Hepatocyte (in vitro differentiated cells): ENCODE data around the gene DISP2. TPM values are rescaled to one million over a fixed set of nuclear protein-coding genes. Genes with fewer than 3 reads are reported as not detected.

Source experiments
- DNase-seq: peaks from one replicate; pipeline ENCODE4 v3.0.0-alpha.2; 2016; ENCODE audit warnings: low spot score
- H2AFZ ChIP-seq: fragments of 200-600 bp; sonication (generic); 2 replicates; pipeline ENCODE4 v1.6.0; 2016; ENCODE audit warnings: antibody characterized with exemption, mild to moderate bottlenecking
- H3K27ac ChIP-seq: fragments of 200-600 bp; sonication (generic); 2 replicates; pipeline ENCODE4 v1.5.1; 2016; ENCODE audit warnings: mild to moderate bottlenecking
- H3K27me3 ChIP-seq: fragments of 200-600 bp; sonication (generic); 2 replicates; pipeline ENCODE4 v1.6.1; 2016
- H3K36me3 ChIP-seq: fragments of 200-600 bp; sonication (generic); replicated peaks from 2 replicates; pipeline ENCODE4 v1.5.1; 2016; ENCODE audit warnings: low read depth; ENCODE audit not compliant: insufficient read depth
- H3K4me1 ChIP-seq: fragments of 200-600 bp; sonication (generic); 2 replicates; pipeline ENCODE4 v1.5.1; 2016; ENCODE audit warnings: mild to moderate bottlenecking, moderate library complexity; ENCODE audit not compliant: insufficient read depth
- H3K4me2 ChIP-seq: fragments of 200-600 bp; sonication (generic); 2 replicates; pipeline ENCODE4 v1.6.0; 2016
- H3K4me3 ChIP-seq: fragments of 200-600 bp; sonication (generic); 2 replicates; pipeline ENCODE4 v1.5.1; 2016; ENCODE audit warnings: mild to moderate bottlenecking
- H3K79me2 ChIP-seq: fragments of 200-600 bp; sonication (generic); 2 replicates; pipeline ENCODE4 v1.6.0; 2017; ENCODE audit warnings: mild to moderate bottlenecking
- H3K9me2 ChIP-seq: fragments of 200-600 bp; sonication (generic); replicated peaks from 2 replicates; pipeline ENCODE4 v1.6.0; 2017; ENCODE audit warnings: mild to moderate bottlenecking; ENCODE audit not compliant: insufficient read depth
- H3K9me3 ChIP-seq: fragments of 200-600 bp; sonication (generic); 2 replicates; pipeline ENCODE4 v1.5.1; 2016; ENCODE audit warnings: low read depth, mild to moderate bottlenecking
- H4K20me1 ChIP-seq: fragments of 200-600 bp; sonication (generic); 2 replicates; pipeline ENCODE4 v1.6.0; 2016; ENCODE audit warnings: mild to moderate bottlenecking; ENCODE audit not compliant: insufficient read depth, poor library complexity, severe bottlenecking
- CTCF ChIP-seq: fragments of 200-600 bp; sonication (generic); IDR thresholded peaks from 2 replicates; pipeline ENCODE4 v1.5.1; 2016; ENCODE audit warnings: antibody characterized with exemption, mild to moderate bottlenecking; ENCODE audit not compliant: poor library complexity
- EZH2 ChIP-seq: fragments of 200-600 bp; sonication (generic); IDR thresholded peaks from 2 replicates; pipeline ENCODE4 v1.6.1; 2016; ENCODE audit warnings: antibody characterized with exemption, mild to moderate bottlenecking, borderline replicate concordance
- EZH2phosphoT487 ChIP-seq: fragments of 200-600 bp; sonication (generic); IDR thresholded peaks from one replicate; pipeline ENCODE4 v1.6.1; 2018; ENCODE audit warnings: antibody characterized with exemption, mild to moderate bottlenecking, low read depth, moderate library complexity; ENCODE audit not compliant: unreplicated experiment, severe bottlenecking
- WGBS: methylation state at CpG from one replicate; pipeline ENCODE4 v1.1.6; 2016; ENCODE audit warnings: low lambda C conversion rate; ENCODE audit errors: missing lambda C conversion rate; 5-methylcytosine and 5-hydroxymethylcytosine counted together
- polyA plus RNA-seq: library from polyadenylated mRNA; unstranded; fragments of >200 nt; fragmentation: Nextera tagmentation; extraction: Ambion mirVana; gene quantifications from 2 replicates; pipeline ENCODE4 v1.2.1, GENCODE V29; 2016
- total RNA-seq: library from RNA; depleted of rRNA; stranded (reverse); fragments of >200 nt; gene quantifications from 2 replicates; pipeline ENCODE4 v1.2.3, GENCODE V29; 2014

The DISP2 gene
- total and polyA plus RNA-seq, 2 experiments from 2014 or later = 0.93 to 1.0 TPM

GRCh38 chr15:40379853-40380252, 21.8 kb downstream of the DISP2 start:
- Histone ChIP-seq H3K4me2 (no peak overlapping the region), H4K20me1 (no peaks in the 10 kb centered on the region), H2AFZ (no peak overlapping the region), H3K27ac (no peak overlapping the region), H3K27me3 (no peaks in the 10 kb centered on the region), H3K36me3 (no peaks in the 10 kb centered on the region), H3K4me1 (no peaks in the 10 kb centered on the region), H3K9me2 (no peaks in the 10 kb centered on the region), H3K9me3 (no peaks in the 10 kb centered on the region), H3K79me2 (peaks cover 19% of the 10 kb centered on the region), H3K4me3 (no peak overlapping the region)
- peak; percentile 68 for DNase-seq
- TF ChIP-seq EZH2 = no peak
- no peak for TF ChIP-seq CTCF
- TF ChIP-seq EZH2phosphoT487 = no peak
- 47% methylated on average over 4 of the region's 4 CpGs for WGBS

- Histone ChIP-seq H4K20me1 (no peaks in the 10 kb centered on the region), H3K9me2 (no peaks in the 10 kb centered on the region), H3K4me2 (no peak overlapping the region), H3K4me1 (no peaks in the 10 kb centered on the region), H3K36me3 (no peaks in the 10 kb centered on the region), H3K27me3 (no peaks in the 10 kb centered on the region), H2AFZ (no peak overlapping the region), H3K4me3 (no peak overlapping the region), H3K79me2 (peaks cover 27% of the 10 kb centered on the region), H3K9me3 (no peaks in the 10 kb centered on the region), H3K27ac (no peak overlapping the region)
- WGBS = 99% methylated on average over 10 of the region's 10 CpGs
- DNase-seq = no peak
- no peak for TF ChIP-seq EZH2
- no peak for TF ChIP-seq EZH2phosphoT487
- TF ChIP-seq CTCF = no peak
These were observed 22.6 kb downstream of the DISP2 start for GRCh38 chr15:40380636-40381035.

DNA sequence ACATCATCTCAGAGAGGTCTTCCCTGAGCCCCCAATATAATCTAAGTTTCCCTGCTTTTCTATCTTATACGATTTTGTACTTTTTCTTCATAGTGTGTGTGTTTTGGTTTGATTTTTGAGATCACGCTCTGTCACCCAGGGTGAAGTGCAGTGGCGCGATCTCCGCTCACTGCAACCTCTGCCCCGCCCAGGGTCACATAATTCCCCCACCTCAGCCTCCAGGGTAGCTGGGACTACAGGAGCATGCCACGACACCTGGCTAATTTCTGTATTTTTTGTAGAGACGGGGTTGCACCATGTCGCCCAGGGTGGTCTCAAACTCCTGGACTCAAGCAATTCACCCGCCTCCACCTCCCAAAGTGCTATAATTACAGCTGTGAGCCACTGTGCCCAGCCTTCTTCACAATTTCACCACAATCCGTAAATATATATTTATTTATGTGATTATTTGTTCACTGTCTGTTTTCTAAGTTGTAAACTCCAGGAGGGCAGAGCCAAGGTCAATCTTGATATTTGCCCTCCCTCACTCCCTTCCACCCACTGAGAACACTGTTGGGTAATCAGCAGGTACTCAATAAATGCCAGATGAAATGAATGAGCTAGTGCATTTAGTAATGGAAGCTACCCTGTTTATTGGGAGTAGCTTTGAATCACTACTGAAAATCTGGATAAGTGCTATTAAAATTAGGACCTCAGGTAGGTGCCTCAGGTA, 24.0 kb downstream of the DISP2 start:
- Histone ChIP-seq H3K9me3 (no peaks in the 10 kb centered on the region), H3K9me2 (no peaks in the 10 kb centered on the region), H3K27ac (no peak overlapping the region), H3K4me3 (no peak overlapping the region), H3K27me3 (no peaks in the 10 kb centered on the region), H2AFZ (peak overlapping the region; percentile 70), H3K79me2 (peaks cover 30% of the 10 kb centered on the region), H3K36me3 (no peaks in the 10 kb centered on the region), H3K4me1 (no peaks in the 10 kb centered on the region), H3K4me2 (peak overlapping the region; percentile 67), H4K20me1 (no peaks in the 10 kb centered on the region)
- 91% methylated on average over 11 of the region's 11 CpGs for WGBS
- TF ChIP-seq CTCF (no peak), EZH2phosphoT487 (no peak), EZH2 (no peak)
- no peak for DNase-seq
